Left cardiac atrium (tissue), 4 donors: Measurements from ENCODE around the gene CCDC24. TPM values are rescaled to one million over a fixed set of nuclear protein-coding genes. Genes with fewer than 3 reads are reported as not detected.

Experiments
- ATAC-seq, 2 donors: fragments of 200-7000 bp; cut with Tn5 transposase; one replicate each; pipeline ENCODE4 v1.9.1; 2020; ENCODE audit warnings: mild to moderate bottlenecking in 2 of 2, moderate library complexity in 2 of 2
- DNase-seq: peaks from one replicate; pipeline ENCODE4 v3.0.0-alpha.2; 2020
- intact Hi-C, 2 donors: fragments of 100-400 bp; cut with DNase I; formaldehyde crosslinking; loops; one replicate each; pipeline versions ENCODE4 v1.14.1 to v1.15.1; 2022 to 2023
- total RNA-seq, 2 donors: library from RNA; stranded (reverse); fragmentation: NEBNext Ultra II Directional; extraction: Animal tissue kit (Norgen Biotek cat#: 25700); gene quantifications; one replicate each; pipeline ENCODE4 v1.2.1, GENCODE V29; 2021
- donor health status: DM: no; HTN: yes; CAD: no.
- donor health status: DM: no; HTN: yes; CAD: no; lungs with severe emphysema.
- donor health status: DM: yes; HTN: yes; CAD: no.
- donor health status: Dilated cardiomyopathy.

The CCDC24 gene
- total RNA-seq, 2 donors from 2014 or later, result 1.8 to 2.2 TPM

GRCh38 chr1:43978551-43979260 is 12.7 kb upstream of the CCDC24 start, which contains the start of gene B4GALT2:
TSS of gene B4GALT2 (plus strand) at chr1:43979210. CDS start at chr1:43981161, 1,951 bp downstream.
- no peak for ATAC-seq
- intact Hi-C loops, result no loop called here
- DNase-seq, result peak; percentile 57

GRCh38 chr1:43979261-43979527 is 12.2 kb upstream of the CCDC24 start:
- DNase-seq (no peak), ATAC-seq (no peak)
- intact Hi-C loops, result no loop called here

DNA sequence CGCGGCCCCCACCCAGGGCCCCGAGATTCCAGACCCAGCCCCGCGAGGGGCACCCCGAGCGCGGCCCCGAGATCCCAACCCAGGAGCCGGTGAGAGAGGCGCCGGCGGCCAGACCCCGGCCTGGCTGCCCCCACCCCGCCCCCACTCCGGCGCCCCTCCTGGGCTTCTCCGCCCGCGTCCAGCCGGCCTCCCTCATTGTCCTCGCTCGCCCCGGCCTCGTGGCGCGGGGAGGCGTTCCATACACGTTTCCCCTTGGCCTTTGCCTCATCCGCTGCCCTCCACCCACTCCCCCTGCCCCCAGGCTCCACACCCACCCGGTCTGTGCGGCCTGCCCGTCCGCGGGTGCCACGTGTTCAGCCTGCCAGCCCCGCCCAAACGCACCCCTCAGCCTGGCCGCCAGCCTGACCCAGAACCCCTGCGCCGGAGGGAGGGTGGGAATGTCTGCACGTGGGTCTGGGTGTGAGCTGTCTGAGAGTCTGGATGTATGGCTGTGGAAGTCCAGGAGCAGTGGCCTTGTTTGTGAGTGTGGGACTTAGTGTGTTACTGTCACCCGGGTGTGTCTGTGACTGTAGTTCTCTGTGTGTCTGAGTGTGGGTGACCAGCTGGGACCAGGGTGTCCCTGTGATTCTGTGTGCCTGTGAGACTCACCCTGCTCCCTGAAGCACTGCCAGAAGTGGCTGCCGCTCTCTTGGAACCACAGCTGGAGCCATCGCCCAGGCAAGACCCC is 11.7 kb upstream of the CCDC24 start:
- intact Hi-C loops, result no loop called here
- ATAC-seq (peak; percentile 13 to 31), DNase-seq (peak; percentile 72)

DNA sequence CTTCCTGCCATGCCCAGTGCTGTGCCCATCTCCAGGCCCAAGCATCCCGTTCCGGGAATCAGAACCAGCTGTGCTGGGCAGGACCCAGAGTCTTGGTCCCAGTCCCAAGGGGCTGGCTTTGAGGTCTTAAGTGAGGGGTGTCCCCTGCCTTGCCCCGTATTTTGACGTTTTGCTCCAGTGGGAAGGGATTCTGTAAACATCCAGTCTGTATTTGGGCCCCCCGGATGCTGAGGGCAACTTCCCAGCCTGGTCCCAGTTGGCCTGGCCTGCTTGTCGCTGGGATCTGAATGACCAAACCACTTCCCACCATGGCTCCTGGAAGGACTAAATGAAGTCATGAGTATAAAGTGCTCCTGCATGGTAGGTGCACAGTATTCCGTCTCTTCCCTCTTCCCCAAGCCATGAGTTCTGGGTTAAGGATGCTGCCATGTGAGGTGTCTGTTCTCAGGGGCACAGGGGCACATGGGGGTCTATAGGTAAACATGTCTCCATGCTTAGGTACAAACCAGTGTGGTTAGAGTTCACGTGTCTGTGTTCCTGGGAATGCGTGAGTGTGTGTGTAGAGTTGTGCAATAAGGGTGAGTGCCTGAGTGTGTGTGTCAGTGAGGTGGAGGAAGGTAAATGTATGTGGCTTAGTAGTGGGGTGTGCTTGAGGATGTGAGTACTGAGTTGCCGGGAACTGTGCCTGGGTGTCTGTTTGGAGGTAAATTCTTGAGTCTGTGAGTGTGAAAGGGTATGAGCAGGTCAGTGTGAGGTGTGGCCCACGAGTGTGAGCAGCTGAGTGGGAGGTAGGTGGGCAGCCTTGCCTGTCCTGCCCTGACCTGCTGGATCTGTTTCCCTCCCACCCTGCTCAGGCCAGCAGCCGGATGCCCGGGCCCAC is 10.9 kb upstream of the CCDC24 start:
- intact Hi-C loops, result no loop called here
- DNase-seq, result no peak
- ATAC-seq, result no peak

DNA sequence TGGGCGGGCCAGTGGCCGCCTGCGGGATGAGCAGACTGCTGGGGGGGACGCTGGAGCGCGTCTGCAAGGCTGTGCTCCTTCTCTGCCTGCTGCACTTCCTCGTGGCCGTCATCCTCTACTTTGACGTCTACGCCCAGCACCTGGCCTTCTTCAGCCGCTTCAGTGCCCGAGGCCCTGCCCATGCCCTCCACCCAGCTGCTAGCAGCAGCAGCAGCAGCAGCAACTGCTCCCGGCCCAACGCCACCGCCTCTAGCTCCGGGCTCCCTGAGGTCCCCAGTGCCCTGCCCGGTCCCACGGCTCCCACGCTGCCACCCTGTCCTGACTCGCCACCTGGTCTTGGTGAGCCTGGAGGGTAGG is 10.3 kb upstream of the CCDC24 start:
- DNase-seq (no peak), ATAC-seq (no peak)
- intact Hi-C loops, result no loop called here

GRCh38 chr1:43981636-43982035 is 9.8 kb upstream of the CCDC24 start:
- ATAC-seq (no peak), DNase-seq (no peak)
- intact Hi-C loops, result no loop called here

DNA sequence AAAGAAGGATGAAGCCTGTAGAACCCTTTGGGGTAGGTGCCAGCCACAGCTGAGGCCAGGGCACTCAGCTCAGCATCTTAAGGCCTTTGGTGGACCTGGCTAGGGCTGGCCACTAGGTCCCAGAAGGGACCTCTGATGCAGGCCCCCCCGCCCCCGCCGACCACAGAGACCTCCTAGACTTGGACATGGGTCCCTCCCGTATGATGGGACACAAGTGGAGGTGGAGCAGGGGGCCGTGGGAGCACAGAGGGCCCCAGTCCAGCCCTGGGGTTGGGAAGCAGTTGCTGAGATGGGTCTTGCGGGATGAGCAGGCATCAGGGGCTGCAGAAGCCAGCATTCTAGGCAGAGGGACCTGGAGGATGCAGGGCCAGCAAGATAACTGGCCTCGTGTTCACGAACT is 9.2 kb upstream of the CCDC24 start:
- DNase-seq, result no peak
- no peak for ATAC-seq

GRCh38 chr1:43982808-43983207 is 8.6 kb upstream of the CCDC24 start:
- intact Hi-C loops, result no loop called here
- ATAC-seq, result no peak
- no peak for DNase-seq

More for the DNA sequence above, 9.2 kb upstream of the CCDC24 start:
- intact Hi-C loops, result no loop called here

GRCh38 chr1:43983253-43983899 is 8.0 kb upstream of the CCDC24 start:
- DNase-seq (no peak), ATAC-seq (no peak)
- intact Hi-C loops, result no loop called here

GRCh38 chr1:43984855-43985254 is 6.5 kb upstream of the CCDC24 start:
- DNase-seq (no peak), ATAC-seq (no peak)
- intact Hi-C loops, result no loop called here

DNA sequence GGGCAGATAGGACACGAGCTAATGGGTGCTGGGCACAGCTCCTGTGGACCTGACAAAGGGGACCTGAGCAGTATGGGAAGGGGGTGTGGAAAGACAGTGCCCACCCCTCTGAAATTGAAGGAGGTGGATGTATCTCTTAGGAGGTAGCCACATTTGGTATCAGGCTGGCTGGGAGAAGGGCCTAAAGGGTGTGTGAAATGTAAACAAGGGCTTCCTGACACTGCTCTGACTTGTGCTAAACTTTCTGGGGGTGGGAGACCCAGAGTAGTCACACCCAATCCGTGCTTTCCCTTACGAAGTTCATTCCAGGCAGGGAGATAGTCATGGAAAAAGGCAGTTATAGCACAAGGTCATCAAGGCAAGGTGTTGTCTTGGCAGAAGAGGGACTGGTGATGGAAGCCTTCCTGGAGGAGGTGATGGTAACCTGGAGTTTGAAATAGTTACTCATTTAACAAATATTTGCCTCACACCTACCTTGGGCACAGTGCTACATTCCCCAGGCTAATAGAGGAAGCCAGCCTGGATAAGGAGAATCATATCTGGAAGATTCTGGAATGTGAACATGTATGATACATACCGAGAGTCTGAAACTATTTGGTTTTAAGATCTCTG is 5.3 kb upstream of the CCDC24 start:
- intact Hi-C loops, result no loop called here
- ATAC-seq, result no peak
- DNase-seq, result no peak

- ATAC-seq (no peak), DNase-seq (no peak)
- intact Hi-C loops, result no loop called here
These were observed 4.7 kb upstream of the CCDC24 start for GRCh38 chr1:43986712-43987111.

- ATAC-seq (no peak), DNase-seq (no peak)
- intact Hi-C loops, result no loop called here
These were observed 4.1 kb upstream of the CCDC24 start for GRCh38 chr1:43987159-43987902.

- ATAC-seq, result peak in 1 of 2 donors; percentile 1
- intact Hi-C loops, result no loop called here
- no peak for DNase-seq
These were observed 864 bp upstream of the CCDC24 start for GRCh38 chr1:43990271-43991199.

- intact Hi-C loops, result no loop called here
- DNase-seq (no peak), ATAC-seq (peak in 1 of 2 donors; percentile 18)
These were observed 261 bp upstream of the CCDC24 start for GRCh38 chr1:43991200-43991475.

DNA sequence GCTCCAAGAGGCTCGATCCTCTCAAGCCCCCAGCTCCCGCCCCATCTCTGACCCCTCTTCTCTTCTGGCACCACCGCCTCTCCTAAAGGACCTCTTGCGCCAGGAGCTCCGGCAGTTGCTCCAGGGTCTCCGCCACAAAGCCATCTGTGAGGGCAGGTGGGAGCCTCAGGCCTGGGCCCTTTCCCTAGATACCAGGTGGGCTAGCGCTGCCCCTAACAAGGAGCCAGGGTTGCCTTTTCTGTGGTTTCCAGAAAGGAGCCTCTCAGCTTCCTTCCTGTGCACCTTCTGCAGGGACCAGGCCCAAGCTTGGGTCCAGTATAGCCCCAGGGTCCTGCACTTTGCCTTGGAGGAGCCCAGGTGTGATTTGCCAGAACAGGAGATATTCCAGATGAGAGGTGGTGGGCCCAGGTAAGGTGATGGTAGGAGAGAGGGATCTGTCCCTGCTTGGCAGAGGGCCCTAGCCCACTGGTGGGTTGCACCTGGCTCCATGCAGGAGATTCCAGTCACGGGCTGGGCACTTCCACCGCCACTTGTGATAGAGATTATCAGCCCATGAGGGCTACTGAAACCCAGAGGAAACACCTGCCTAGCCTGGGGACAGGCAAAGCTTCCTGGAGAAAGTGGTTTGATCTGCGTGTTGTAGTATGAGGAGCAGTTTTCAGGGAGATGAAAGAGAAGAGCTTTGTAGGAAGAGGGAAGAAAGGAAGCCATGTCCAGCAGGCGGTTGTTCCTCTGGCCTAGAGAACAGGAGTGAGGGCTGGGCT is 1.0 kb downstream of the CCDC24 start:
- no peak for ATAC-seq
- DNase-seq, result no peak
- intact Hi-C loops, result no loop called here
